Neural cell (in vitro differentiated cells): Measurements from ENCODE around the gene VASN.

ENCODE experiments used
- CTCF ChIP-seq: fragments of 450-650 bp; IDR thresholded peaks from 2 replicates; pipeline ENCODE4 v1.5.1; 2014; ENCODE audit warnings: antibody characterized with exemption, mild to moderate bottlenecking, moderate library complexity; ENCODE audit not compliant: poor library complexity, severe bottlenecking
- POLR2AphosphoS5 ChIP-seq: IDR thresholded peaks from 2 replicates; pipeline ENCODE4 v1.6.1; 2012

GRCh38 chr16:4395055-4395726 lies 23.5 kb downstream of the VASN start:
- TF ChIP-seq CTCF (no peak), POLR2AphosphoS5 (no peak)
